Common myeloid progenitor, CD34-positive (primary cell): ENCODE data around the gene SSH2. TPM values are rescaled to one million over a fixed set of nuclear protein-coding genes. Genes with fewer than 3 reads are reported as not detected.

ENCODE experiments used
- CTCF ChIA-PET: fragments of 350-600 bp; sonication (Branson Sonifier 250); formaldehyde crosslinking; loops from one replicate; lab custom pipeline; 2021; ENCODE audit warnings: antibody characterized with exemption; lab: Charles Lee
- POLR2A ChIA-PET: fragments of 350-600 bp; sonication (Branson Sonifier 250); formaldehyde crosslinking; loops from one replicate; lab custom pipeline; 2021; ENCODE audit warnings: antibody characterized with exemption; lab: Charles Lee
- DNase-seq, 3 donors: peaks; one replicate each; pipeline versions ENCODE4 v3.0.0 to v3.0.0-alpha.2; 2013
- H3K27ac ChIP-seq, 2 experiments: 1 replicate in 1 of 2; 2 replicates in 1 of 2; pipeline ENCODE4 v1.7.0; 2013; ENCODE audit warnings: inconsistent platforms in 2 of 2, low read length in 2 of 2, mild to moderate bottlenecking in 2 of 2, low read depth in 1 of 2, moderate library complexity in 1 of 2; ENCODE audit not compliant: severe bottlenecking in 2 of 2, insufficient read depth in 1 of 2, poor library complexity in 1 of 2
- H3K27me3 ChIP-seq, 5 experiments: replicated peaks in 2 of 5; 1 replicate in 3 of 5; 2 replicates in 2 of 5; pipeline versions ENCODE4 v1.6.1 to v1.7.0; 2013; ENCODE audit warnings: low read length in 4 of 5, mild to moderate bottlenecking in 2 of 5, moderate library complexity in 2 of 5, inconsistent platforms in 1 of 5; ENCODE audit not compliant: insufficient read depth in 5 of 5, control insufficient read depth in 4 of 5
- H3K36me3 ChIP-seq, 4 experiments: 1 replicate in 2 of 4; 2 replicates in 2 of 4; pipeline versions ENCODE4 v1.6.1 to v1.7.0; 2013; ENCODE audit warnings: low read length in 3 of 4, control low read depth in 1 of 4, mild to moderate bottlenecking in 1 of 4; ENCODE audit not compliant: control insufficient read depth in 4 of 4, insufficient read depth in 4 of 4
- H3K4me1 ChIP-seq, 4 experiments: 1 replicate in 3 of 4; 2 replicates in 1 of 4; pipeline versions ENCODE4 v1.6.1 to v1.7.1; 2013; ENCODE audit warnings: low read length in 3 of 4, mild to moderate bottlenecking in 3 of 4, control low read depth in 1 of 4, inconsistent platforms in 1 of 4, moderate library complexity in 1 of 4; ENCODE audit not compliant: control insufficient read depth in 4 of 4, insufficient read depth in 4 of 4; ENCODE audit errors: control extremely low read depth in 1 of 4
- H3K4me3 ChIP-seq, 7 experiments: 1 replicate in 4 of 7; 2 replicates in 3 of 7; pipeline versions ENCODE4 v1.5.1 to v1.7.0; 2013; ENCODE audit warnings: mild to moderate bottlenecking in 7 of 7, low read length in 6 of 7, moderate library complexity in 6 of 7, inconsistent platforms in 2 of 7, low read depth in 2 of 7, control low read depth in 1 of 7; ENCODE audit not compliant: insufficient read depth in 4 of 7, control insufficient read depth in 1 of 7; ENCODE audit errors: extremely low read depth in 1 of 7
- H3K9me3 ChIP-seq, 5 experiments: 1 replicate in 4 of 5; 2 replicates in 1 of 5; pipeline versions ENCODE4 v1.6.1 to v1.7.1; 2013; ENCODE audit warnings: low read length in 4 of 5, mild to moderate bottlenecking in 2 of 5, inconsistent platforms in 1 of 5, low read depth in 1 of 5, moderate library complexity in 1 of 5; ENCODE audit not compliant: control insufficient read depth in 4 of 5, insufficient read depth in 2 of 5; ENCODE audit errors: control extremely low read depth in 1 of 5
- WGBS: methylation state at CpG from one replicate; pipeline ENCODE4 v1.1.5; 2013; ENCODE audit not compliant: insufficient coverage; 5-methylcytosine and 5-hydroxymethylcytosine counted together
- polyA plus RNA-seq: library from polyadenylated mRNA; unstranded; fragments of 120-200 nt; gene quantifications from one replicate; pipeline ENCODE4 v1.2.1, GENCODE V29; 2013

Gene SSH2
- polyA plus RNA-seq = 29.6 TPM

GRCh38 chr17:29929533-29930408 is at the start of gene SSH2:
TSS of gene SSH2 (minus strand) at chr17:29930228. CDS start at chr17:29930000, 228 bp downstream.
- H3K4me1 ChIP-seq = peaks cover 14 to 44% (median 26%) of the 10 kb centered on the region in 4 experiments
- H3K27ac ChIP-seq = peak within 1 kb of the TSS; percentile 67 to 91
- peaks cover 0 to 1% (median 0%) of the 10 kb centered on the region in 4 experiments for H3K36me3 ChIP-seq
- ChIA-PET CTCF (interaction anchor here (0.9 to 9.0 kb wide), 13 partner anchors 10 to 312 kb away, joined by 3 to 163 read pairs (median 12); no protein-coding TSS in a partner anchor), POLR2A (interaction anchor here (0.6 to 2.3 kb wide), 4 partner anchors 11 to 510 kb away, joined by 3 to 7 read pairs (median 6); no protein-coding TSS in a partner anchor)
- peak; percentile 84 to 92 (median 90) for DNase-seq
- 0% methylated on average over 44 of the region's 71 CpGs for WGBS
- no peaks in the 10 kb centered on the region for H3K27me3 ChIP-seq
- H3K4me3 ChIP-seq = peak within 1 kb of the TSS; percentile 83 to 98 (median 94)
- H3K9me3 ChIP-seq = no peaks in the 10 kb centered on the region

- WGBS = 100% methylated on average over 1 of the region's 1 CpG
- ChIA-PET POLR2A (no interaction called here), CTCF (no interaction called here)
- no peaks in the 10 kb centered on the region for H3K9me3 ChIP-seq
- no peaks in the 10 kb centered on the region for H3K36me3 ChIP-seq
- no peaks in the 10 kb centered on the region for H3K27me3 ChIP-seq
- DNase-seq = no peak
- no peak overlapping the region for H3K27ac ChIP-seq
- H3K4me3 ChIP-seq = no peak overlapping the region
- H3K4me1 ChIP-seq = no peaks in the 10 kb centered on the region
Measured at GRCh38 chr17:29977836-29978235, 47.8 kb upstream of the SSH2 start.

GRCh38 chr17:29973005-29973404 is 43.0 kb upstream of the SSH2 start:
- H3K4me1 ChIP-seq = no peaks in the 10 kb centered on the region
- ChIA-PET CTCF (interaction anchor here (1.0 kb wide), 1 partner anchor 24 kb away, joined by 3 read pairs; no protein-coding TSS in a partner anchor), POLR2A (no interaction called here)
- H3K9me3 ChIP-seq = no peaks in the 10 kb centered on the region
- H3K4me3 ChIP-seq = no peak overlapping the region
- H3K27me3 ChIP-seq = no peaks in the 10 kb centered on the region
- no peaks in the 10 kb centered on the region for H3K36me3 ChIP-seq
- DNase-seq = no peak
- no peak overlapping the region for H3K27ac ChIP-seq
- 86% methylated on average over 1 of the region's 3 CpGs for WGBS

- no peak overlapping the region for H3K4me3 ChIP-seq
- H3K27ac ChIP-seq = no peak overlapping the region
- CTCF ChIA-PET = interaction anchor here (1.0 kb wide), 1 partner anchor 23 kb away, joined by 3 read pairs; no protein-coding TSS in a partner anchor
- DNase-seq = no peak
- 99% methylated on average over 11 of the region's 18 CpGs for WGBS
- no peaks in the 10 kb centered on the region for H3K36me3 ChIP-seq
- no peaks in the 10 kb centered on the region for H3K27me3 ChIP-seq
- POLR2A ChIA-PET = interaction anchor here (0.6 kb wide), 1 partner anchor 294 kb away, joined by 4 read pairs; no protein-coding TSS in a partner anchor
- no peaks in the 10 kb centered on the region for H3K9me3 ChIP-seq
- H3K4me1 ChIP-seq = no peaks in the 10 kb centered on the region
Measured at GRCh38 chr17:29972277-29972676, 42.2 kb upstream of the SSH2 start.

GRCh38 chr17:29968271-29968670 is 38.2 kb upstream of the SSH2 start:
- POLR2A ChIA-PET = no interaction called here
- WGBS = 95% methylated on average over 3 of the region's 5 CpGs
- CTCF ChIA-PET = no interaction called here
- H3K27me3 ChIP-seq = no peaks in the 10 kb centered on the region
- no peak overlapping the region for H3K27ac ChIP-seq
- H3K9me3 ChIP-seq = no peaks in the 10 kb centered on the region
- no peak for DNase-seq
- H3K4me1 ChIP-seq = no peaks in the 10 kb centered on the region
- H3K36me3 ChIP-seq = no peaks in the 10 kb centered on the region
- H3K4me3 ChIP-seq = no peak overlapping the region

GRCh38 chr17:29962656-29963055 is 32.6 kb upstream of the SSH2 start:
- CTCF ChIA-PET = no interaction called here
- WGBS = no CpG with 5 or more reads among the region's 2 CpGs
- no peaks in the 10 kb centered on the region for H3K4me1 ChIP-seq
- no peaks in the 10 kb centered on the region for H3K9me3 ChIP-seq
- H3K27ac ChIP-seq = no peak overlapping the region
- H3K4me3 ChIP-seq = no peak overlapping the region
- H3K36me3 ChIP-seq = no peaks in the 10 kb centered on the region
- no peak for DNase-seq
- no peaks in the 10 kb centered on the region for H3K27me3 ChIP-seq
- POLR2A ChIA-PET = no interaction called here
